CD4-positive, alpha-beta T cell treated with Interleukin-2 at 100 ng/mL for 4 hours (primary cell): ENCODE measurements around the gene KIAA1614.

Experiments
- DNase-seq: peaks from one replicate; pipeline ENCODE4 v3.0.0-alpha.2; 2020; ENCODE audit warnings: low spot score

KIAA1614 gene

DNA sequence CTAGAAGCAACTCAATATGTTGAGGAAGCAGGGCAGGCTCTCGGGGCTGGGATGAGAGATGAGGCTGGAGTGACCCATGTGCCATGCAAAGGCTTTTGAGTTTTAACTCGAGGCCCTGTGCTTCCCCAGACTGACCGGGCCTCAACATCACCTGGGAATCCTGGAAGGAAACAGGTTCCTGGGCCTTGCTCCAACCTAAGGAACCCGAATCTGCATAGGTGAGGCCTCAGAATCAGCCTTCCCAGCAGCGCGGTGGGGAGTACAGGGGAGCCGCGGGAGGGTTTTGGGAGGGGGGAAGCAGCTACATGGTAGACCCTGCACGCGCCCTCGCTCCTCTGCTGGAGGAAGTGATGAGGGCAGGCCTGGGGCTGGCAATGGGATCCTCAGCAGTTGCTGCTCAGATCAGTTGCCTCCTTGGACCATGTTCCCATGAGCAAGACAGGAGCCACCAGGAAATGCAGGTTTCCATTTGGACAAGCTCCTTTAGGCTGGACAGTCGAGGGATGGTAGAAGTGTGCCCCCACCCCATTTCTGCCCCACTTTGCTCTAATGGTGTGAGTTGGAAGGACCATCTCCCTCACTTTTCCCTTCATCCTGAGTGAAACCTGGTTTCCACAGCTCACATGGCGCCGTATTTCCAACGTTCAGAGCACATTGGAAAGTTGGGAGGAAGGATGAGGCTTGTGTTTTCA is 4.5 kb upstream of the KIAA1614 start:
- no peak for DNase-seq

GRCh38 chr1:180909005-180909414 is 3.7 kb upstream of the KIAA1614 start:
- no peak for DNase-seq

DNA sequence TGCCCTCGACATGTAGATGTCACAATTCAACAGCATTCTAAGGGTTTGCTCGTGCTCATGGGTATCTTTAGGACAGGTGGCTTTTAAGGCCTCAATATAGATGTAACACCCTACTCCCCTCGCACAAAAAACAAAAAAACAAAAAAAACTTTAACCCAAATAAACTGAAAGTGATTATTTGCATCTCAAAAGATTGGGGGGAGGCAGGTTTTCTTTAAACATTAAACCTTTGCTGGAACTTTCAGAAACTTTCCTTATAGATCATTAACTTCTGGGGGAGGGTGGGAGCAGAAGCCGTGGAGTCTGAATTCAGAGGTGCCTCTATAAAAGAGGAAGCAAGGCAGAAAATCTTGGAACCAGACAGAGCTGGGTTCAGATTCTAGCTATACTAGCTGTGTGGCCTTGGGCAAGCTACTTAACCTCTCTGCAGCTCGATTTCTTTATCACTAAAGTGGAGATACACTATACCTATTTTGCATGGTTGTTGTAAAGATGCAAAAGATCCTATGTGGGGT is 3.2 kb upstream of the KIAA1614 start:
- no peak for DNase-seq

GRCh38 chr1:180911640-180912191 is 981 bp upstream of the KIAA1614 start:
- no peak for DNase-seq

GRCh38 chr1:180912211-180912800 is 391 bp upstream of the KIAA1614 start:
- no peak for DNase-seq

- no peak for DNase-seq
These were observed 2.8 kb downstream of the KIAA1614 start for GRCh38 chr1:180915426-180915965.

DNA sequence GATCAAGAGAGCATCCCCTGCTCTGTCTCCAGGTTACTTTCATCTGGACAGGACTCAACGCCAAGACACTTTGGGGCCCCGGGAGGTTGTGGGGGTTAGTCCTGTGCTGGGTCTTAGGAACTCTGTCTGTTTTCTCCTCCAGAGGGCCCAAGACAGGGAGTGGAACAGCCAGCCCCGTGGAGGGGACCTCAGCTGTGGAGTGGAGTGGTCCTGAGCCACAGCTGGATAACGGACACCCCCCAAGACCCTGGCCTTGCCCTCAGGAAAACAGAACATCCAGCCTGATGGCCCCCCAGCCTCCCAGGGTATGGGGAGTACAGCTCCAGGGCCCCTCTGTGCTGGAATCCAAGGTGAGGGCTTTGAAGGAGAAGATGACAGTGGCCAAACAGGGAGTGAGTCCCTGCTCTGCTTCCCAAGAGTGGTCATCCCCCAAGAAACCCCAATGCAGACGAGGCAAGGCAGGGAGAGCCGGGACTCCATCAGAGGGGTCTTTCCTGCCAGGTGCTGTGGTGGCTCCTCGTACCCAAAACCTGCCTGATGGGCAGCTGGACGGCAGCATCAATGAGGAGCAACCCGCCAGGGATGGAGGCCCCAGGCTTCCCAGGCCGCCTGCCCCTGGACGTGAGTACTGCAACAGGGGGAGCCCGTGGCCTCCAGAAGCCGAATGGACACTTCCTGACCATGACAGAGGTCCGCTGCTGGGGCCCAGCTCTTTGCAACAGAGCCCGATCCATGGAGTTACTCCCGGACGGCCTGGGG is 3.5 kb downstream of the KIAA1614 start:
- no peak for DNase-seq

DNA sequence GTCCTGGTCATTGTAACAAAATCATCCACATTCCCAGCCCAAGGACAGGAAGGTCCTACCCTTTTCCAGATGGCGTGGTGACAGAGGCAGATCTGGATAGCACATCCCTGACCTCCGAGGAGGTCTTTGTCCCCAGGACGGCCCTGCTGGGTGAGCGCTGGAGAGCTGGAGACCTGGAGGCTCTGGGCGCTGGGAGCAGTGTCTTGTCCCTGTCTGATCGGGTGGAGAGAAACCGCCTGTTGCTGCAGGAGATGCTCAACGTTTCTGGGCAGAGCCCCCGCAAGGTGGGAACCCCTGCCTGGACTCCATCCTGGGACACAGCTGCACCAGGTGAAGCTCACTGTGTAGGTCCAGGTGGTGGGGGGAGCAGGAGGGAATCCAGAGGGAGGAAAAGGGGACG is 4.1 kb downstream of the KIAA1614 start:
- DNase-seq = no peak

DNA sequence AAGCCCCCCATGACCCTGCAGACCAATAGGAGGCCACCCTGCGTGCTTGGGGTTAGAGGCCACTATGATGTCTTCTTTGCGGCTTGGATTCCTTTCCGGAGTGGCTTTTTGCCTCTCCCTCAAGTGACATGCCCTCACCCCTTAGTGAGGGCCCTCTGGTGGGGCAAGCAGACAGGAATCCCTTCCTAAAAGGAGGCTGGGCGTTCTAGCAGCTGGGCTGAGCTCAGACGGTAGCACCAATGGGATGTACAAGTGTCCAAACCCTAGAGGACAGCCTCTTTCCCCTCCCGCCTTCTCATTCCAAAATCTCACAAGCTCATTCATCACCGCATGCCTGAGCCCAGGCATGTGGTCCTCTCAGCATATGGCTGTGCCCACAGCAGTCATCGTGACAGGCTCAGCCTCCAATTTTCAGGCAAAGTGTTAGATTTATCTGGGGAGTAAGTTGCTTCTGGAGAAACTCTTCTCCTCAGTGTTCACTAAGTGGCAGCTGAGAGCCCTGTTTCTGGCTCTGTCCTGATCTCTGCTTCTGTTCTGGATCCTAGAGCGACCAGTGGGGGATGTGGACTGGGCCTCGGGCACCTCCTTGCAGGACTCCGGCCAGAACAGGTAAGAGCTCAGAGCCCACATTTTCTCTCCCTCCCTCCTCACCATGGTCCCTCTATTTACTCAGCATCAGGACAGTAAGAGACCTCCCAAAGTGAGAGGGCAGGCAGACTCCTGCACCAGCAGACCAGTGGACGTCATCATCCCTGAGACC is 4.8 kb downstream of the KIAA1614 start:
- DNase-seq = no peak

GRCh38 chr1:180918519-180918918 is 5.8 kb downstream of the KIAA1614 start:
- DNase-seq = no peak

DNA sequence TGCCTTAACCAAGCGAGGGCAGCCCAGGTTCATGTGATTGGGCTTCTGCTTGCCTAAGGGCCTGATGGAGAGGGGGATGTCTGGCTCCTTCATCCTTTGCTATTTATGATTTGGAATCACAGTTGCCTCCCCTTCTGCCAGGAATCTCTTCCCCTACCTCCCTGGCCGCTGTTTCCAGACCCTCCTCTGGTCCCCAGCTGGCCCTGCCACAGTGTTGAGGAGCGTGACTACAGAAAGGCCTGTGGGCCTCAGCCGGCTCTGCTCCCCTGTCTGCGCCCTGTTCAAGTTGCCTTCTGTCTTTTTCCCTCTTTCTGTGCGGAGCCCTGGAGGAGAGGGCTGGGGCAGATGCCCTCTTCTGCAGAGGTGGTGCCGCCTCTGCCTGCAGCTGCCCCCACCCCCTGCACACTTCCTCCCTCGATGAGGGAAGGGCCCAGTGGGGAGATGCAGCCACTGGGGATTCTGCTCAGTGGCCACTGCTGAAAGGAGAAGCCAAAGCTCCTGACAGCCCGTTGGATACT is 6.5 kb downstream of the KIAA1614 start:
- DNase-seq = no peak

GRCh38 chr1:180920193-180920592 is 7.5 kb downstream of the KIAA1614 start:
- no peak for DNase-seq

GRCh38 chr1:180920702-180921101 is 8.0 kb downstream of the KIAA1614 start:
- no peak for DNase-seq

DNA sequence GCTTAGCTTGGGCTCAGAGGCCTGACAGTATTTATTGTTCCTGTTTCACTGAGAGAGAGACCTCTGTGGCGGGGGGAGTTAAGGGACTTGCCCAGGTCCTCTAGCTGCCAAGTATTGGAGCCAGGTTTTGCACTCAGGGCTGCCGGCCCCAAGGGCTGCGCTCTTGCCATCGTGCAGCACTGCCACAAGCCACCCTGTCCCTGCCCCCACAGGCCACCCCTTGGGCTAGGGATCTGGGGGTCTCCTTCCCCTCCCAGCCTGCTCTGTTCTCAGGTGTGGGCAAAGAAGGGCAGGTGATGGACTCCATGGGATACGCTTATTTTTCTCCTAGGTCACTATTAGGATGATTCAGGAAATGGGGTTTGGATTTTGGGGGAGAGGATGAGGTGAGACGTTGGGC is 8.7 kb downstream of the KIAA1614 start:
- DNase-seq = no peak

DNA sequence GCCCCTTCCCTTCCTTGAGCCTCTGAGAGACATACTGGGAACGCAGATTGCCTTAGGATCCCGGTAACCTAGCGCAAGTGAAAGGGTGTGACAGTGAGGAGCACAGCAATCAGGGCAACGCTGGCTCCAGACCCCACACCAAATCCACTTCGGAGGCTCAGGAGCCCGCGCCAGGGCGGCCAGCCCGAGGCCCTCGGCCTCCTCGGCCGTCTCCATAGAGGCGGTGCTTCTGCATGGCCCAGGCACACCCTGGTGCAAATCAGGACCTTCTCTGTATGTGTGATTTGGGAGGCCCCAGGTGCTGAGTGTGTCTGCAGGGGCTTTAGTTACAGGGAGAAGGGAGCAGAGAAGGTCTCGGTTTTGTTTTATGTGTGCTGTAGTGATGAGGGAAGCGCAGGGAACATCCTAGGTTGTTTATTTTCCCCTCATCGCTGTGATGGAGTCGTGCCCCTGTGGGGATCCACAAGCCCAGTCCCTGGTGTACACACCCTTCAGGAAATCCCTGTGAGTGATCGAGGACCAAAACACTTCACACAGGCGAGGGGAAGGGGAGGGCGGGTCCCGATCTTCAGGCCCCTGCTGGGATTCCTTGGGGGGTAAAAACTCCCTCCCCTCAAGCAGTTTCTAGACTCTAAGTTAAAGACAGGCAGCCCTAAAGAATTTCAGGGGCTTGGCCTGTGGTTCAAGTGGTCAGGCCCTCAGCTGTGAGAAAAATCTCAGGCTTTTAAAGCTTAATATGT is 9.4 kb downstream of the KIAA1614 start:
- no peak for DNase-seq

- DNase-seq = no peak
These were observed 9.9 kb downstream of the KIAA1614 start for GRCh38 chr1:180922631-180923015.

- no peak for DNase-seq
These were observed 10.5 kb downstream of the KIAA1614 start for GRCh38 chr1:180923021-180923841.

DNA sequence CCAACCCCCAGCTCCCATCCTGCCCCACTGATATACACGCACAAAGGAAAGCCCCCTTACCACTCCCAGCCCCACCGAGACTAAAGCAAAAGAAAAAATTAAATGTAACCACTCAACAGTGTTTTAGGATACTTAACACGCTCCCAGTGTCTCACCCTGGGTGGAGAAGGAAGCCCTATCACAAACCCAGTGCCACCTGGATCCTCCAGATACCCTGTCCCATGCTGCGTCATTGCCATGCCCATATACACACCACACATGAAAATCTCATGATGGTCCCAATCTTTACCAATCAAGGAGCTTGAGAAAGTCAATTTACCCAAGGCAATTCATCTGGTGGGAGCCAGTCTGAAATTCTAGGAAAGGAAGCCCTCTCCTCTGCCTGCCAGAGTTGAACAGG is 11.2 kb downstream of the KIAA1614 start:
- DNase-seq = no peak

- DNase-seq = no peak
These were observed 12.2 kb downstream of the KIAA1614 start for GRCh38 chr1:180924939-180925338.

DNA sequence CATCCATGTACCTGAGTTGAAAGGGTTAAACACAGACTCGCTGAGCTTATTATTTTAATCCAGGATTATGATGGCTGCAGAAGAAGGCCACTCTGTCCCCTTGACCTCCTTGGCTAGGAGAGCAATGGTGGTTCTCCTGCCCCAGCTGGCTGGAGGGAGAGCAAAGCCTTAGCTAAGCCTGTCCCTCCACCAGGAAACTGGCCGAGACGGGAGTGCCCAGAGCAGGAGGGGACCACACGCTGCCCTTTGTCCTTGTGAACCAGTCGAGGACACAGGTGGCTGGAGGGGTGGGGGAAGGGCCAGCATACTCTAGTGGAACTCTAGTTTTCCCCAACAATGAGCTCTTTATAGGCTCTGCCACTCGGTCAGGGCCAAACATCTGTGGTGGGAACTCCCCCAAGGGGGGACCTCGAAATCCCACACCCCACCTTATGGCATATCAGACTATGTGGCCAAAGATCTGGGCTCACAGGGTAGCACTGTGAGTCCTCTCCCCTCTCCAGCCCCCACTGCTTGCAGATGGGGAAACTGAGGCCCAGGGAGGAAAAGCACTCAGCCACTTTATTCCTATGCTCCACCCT is 12.9 kb downstream of the KIAA1614 start:
- no peak for DNase-seq
